ENCODE measurements around the gene COX17. TPM values are rescaled to one million over a fixed set of nuclear protein-coding genes. Genes with fewer than 3 reads are reported as not detected.
A peak's percentile ranks its signal among the peaks of the same experiment; 100 is the strongest.

COX17 gene
- total and polyA plus RNA-seq, 2 experiments from 2014 or later, result 28.3 to 87.2 TPM

GRCh38 chr3:119673875-119674274 is 3.3 kb downstream of the COX17 start:
- Histone ChIP-seq H3K9me2 (replicated peaks; ENCODE audit: insufficient read depth) (no peaks in the 10 kb centered on the region), H3K4me1 (ENCODE audit: insufficient read depth) (peaks cover 5% of the 10 kb centered on the region), H3K4me3 (no peak overlapping the region), H2AFZ (no peak overlapping the region), H3K36me3 (replicated peaks; ENCODE audit: insufficient read depth, low read depth) (peaks cover 3% of the 10 kb centered on the region), H3K27ac (no peak overlapping the region), H3K27me3 (no peaks in the 10 kb centered on the region), H3K4me2 (no peak overlapping the region), H3K9me3 (ENCODE audit: low read depth) (no peaks in the 10 kb centered on the region), H4K20me1 (ENCODE audit: insufficient read depth, poor library complexity, severe bottlenecking) (no peaks in the 10 kb centered on the region), H3K79me2 (peaks cover 30% of the 10 kb centered on the region)
- TF ChIP-seq EZH2phosphoT487 (IDR thresholded peaks at IDR 0.05; ENCODE audit: low read depth, severe bottlenecking, unreplicated experiment) (no peak), EZH2 (IDR thresholded peaks at IDR 0.05; ENCODE audit: borderline replicate concordance) (no peak), CTCF (IDR thresholded peaks at IDR 0.05; ENCODE audit: poor library complexity) (no peak)
- no peak for DNase-seq (ENCODE audit: low spot score)
- 96% methylated on average over 17 of the region's 18 CpGs for WGBS (ENCODE audit: low lambda C conversion rate, missing lambda C conversion rate)

- Histone ChIP-seq H3K4me3 (no peak overlapping the region), H3K9me2 (replicated peaks; ENCODE audit: insufficient read depth) (no peaks in the 10 kb centered on the region), H4K20me1 (ENCODE audit: insufficient read depth, poor library complexity, severe bottlenecking) (no peaks in the 10 kb centered on the region), H3K4me1 (ENCODE audit: insufficient read depth) (peaks cover 5% of the 10 kb centered on the region), H3K27ac (peak overlapping the region; percentile 69), H3K9me3 (ENCODE audit: low read depth) (no peaks in the 10 kb centered on the region), H3K4me2 (no peak overlapping the region), H2AFZ (no peak overlapping the region), H3K27me3 (no peaks in the 10 kb centered on the region), H3K79me2 (peaks cover 30% of the 10 kb centered on the region), H3K36me3 (replicated peaks; ENCODE audit: insufficient read depth, low read depth) (peaks cover 3% of the 10 kb centered on the region)
- no peak for DNase-seq (ENCODE audit: low spot score)
- no peak for TF ChIP-seq EZH2phosphoT487 (IDR thresholded peaks at IDR 0.05; ENCODE audit: low read depth, severe bottlenecking, unreplicated experiment)
- no peak for TF ChIP-seq CTCF (IDR thresholded peaks at IDR 0.05; ENCODE audit: poor library complexity)
- WGBS (ENCODE audit: low lambda C conversion rate, missing lambda C conversion rate), result 29% methylated on average over 2 of the region's 2 CpGs
Measured at GRCh38 chr3:119672776-119673175, 4.4 kb downstream of the COX17 start.

GRCh38 chr3:119669906-119670570 is 7.2 kb downstream of the COX17 start:
- Histone ChIP-seq H2AFZ (no peak overlapping the region), H3K4me1 (ENCODE audit: insufficient read depth) (peaks cover 6% of the 10 kb centered on the region), H3K9me3 (ENCODE audit: low read depth) (no peaks in the 10 kb centered on the region), H3K27ac (no peak overlapping the region), H3K36me3 (replicated peaks; ENCODE audit: insufficient read depth, low read depth) (peaks cover 3% of the 10 kb centered on the region), H3K9me2 (replicated peaks; ENCODE audit: insufficient read depth) (no peaks in the 10 kb centered on the region), H3K4me3 (no peak overlapping the region), H3K27me3 (no peaks in the 10 kb centered on the region), H4K20me1 (ENCODE audit: insufficient read depth, poor library complexity, severe bottlenecking) (no peaks in the 10 kb centered on the region), H3K4me2 (no peak overlapping the region), H3K79me2 (peaks cover 12% of the 10 kb centered on the region)
- 90% methylated on average over 5 of the region's 5 CpGs for WGBS (ENCODE audit: low lambda C conversion rate, missing lambda C conversion rate)
- no peak for TF ChIP-seq EZH2phosphoT487 (IDR thresholded peaks at IDR 0.05; ENCODE audit: low read depth, severe bottlenecking, unreplicated experiment)
- DNase-seq (ENCODE audit: low spot score), result no peak

- Histone ChIP-seq H3K79me2 (no peaks in the 10 kb centered on the region), H3K27me3 (no peaks in the 10 kb centered on the region), H3K9me3 (ENCODE audit: low read depth) (no peaks in the 10 kb centered on the region), H3K4me3 (no peak overlapping the region), H4K20me1 (ENCODE audit: insufficient read depth, poor library complexity, severe bottlenecking) (no peaks in the 10 kb centered on the region), H3K9me2 (replicated peaks; ENCODE audit: insufficient read depth) (no peaks in the 10 kb centered on the region), H3K27ac (peak overlapping the region; percentile 88), H2AFZ (no peak overlapping the region), H3K4me2 (no peak overlapping the region), H3K4me1 (ENCODE audit: insufficient read depth) (peaks cover 28% of the 10 kb centered on the region), H3K36me3 (replicated peaks; ENCODE audit: insufficient read depth, low read depth) (no peaks in the 10 kb centered on the region)
- WGBS (ENCODE audit: low lambda C conversion rate, missing lambda C conversion rate), result 95% methylated on average over 6 of the region's 6 CpGs
- no peak for TF ChIP-seq CTCF (IDR thresholded peaks at IDR 0.05; ENCODE audit: poor library complexity)
- no peak for TF ChIP-seq EZH2 (IDR thresholded peaks at IDR 0.05; ENCODE audit: borderline replicate concordance)
- TF ChIP-seq EZH2phosphoT487 (IDR thresholded peaks at IDR 0.05; ENCODE audit: low read depth, severe bottlenecking, unreplicated experiment), result no peak
- no peak for DNase-seq (ENCODE audit: low spot score)
Measured at GRCh38 chr3:119665954-119666559, 11.1 kb downstream of the COX17 start.
